ENCODE data around the gene CLVS2. TPM values are rescaled to one million over a fixed set of nuclear protein-coding genes. Genes with fewer than 3 reads are reported as not detected.

Gene CLVS2
- total RNA-seq, 1 donor from 2014 or later = 1.8 TPM

GRCh38 chr6:123036648-123037047 is 40.6 kb downstream of the CLVS2 start:
- H3K79me2 ChIP-seq (ENCODE audit: low read depth) = no peaks in the 10 kb centered on the region
- no peak overlapping the region for H3K4me3 Mint-ChIP-seq
- H3K4me1 Mint-ChIP-seq = no peaks in the 10 kb centered on the region
- H3K9me3 ChIP-seq (ENCODE audit: low read depth) = no peaks in the 10 kb centered on the region
- no peaks in the 10 kb centered on the region for H3F3A ChIP-seq (ENCODE audit: low read depth)
- DNase-seq (ENCODE audit: low spot score) = no peak
- H3K4me3 ChIP-seq = no peak overlapping the region
- H3K27me3 Mint-ChIP-seq (ENCODE audit: insufficient read depth, low read depth) = no peaks in the 10 kb centered on the region
- no peak overlapping the region for H3K4me2 ChIP-seq
- H3K9me3 Mint-ChIP-seq = no peaks in the 10 kb centered on the region
- H3K9ac ChIP-seq = no peak overlapping the region
- H4K20me1 ChIP-seq (ENCODE audit: low read depth) = no peaks in the 10 kb centered on the region
- H3K27ac ChIP-seq = no peak overlapping the region
- no peaks in the 10 kb centered on the region for H3K36me3 Mint-ChIP-seq
- no peak overlapping the region for H2AFZ ChIP-seq (replicated peaks)
- TF ChIP-seq CTCF (IDR thresholded peaks at IDR 0.05) (no peak), EZH2phosphoT487 (IDR thresholded peaks at IDR 0.05) (no peak), EZH2 (IDR thresholded peaks at IDR 0.05) (no peak)
- no peaks in the 10 kb centered on the region for H3K4me1 ChIP-seq
- H3K36me3 ChIP-seq = no peaks in the 10 kb centered on the region
- H3K27me3 ChIP-seq = peaks cover 9% of the 10 kb centered on the region
- H3K27ac Mint-ChIP-seq = no peak overlapping the region

GRCh38 chr6:123039431-123039830 is 43.4 kb downstream of the CLVS2 start:
- Histone ChIP-seq H3K4me1 (no peaks in the 10 kb centered on the region), H3K9ac (no peak overlapping the region), H3K4me3 (no peak overlapping the region), H3F3A (ENCODE audit: low read depth) (no peaks in the 10 kb centered on the region), H3K79me2 (ENCODE audit: low read depth) (no peaks in the 10 kb centered on the region), H3K4me2 (no peak overlapping the region), H3K36me3 (no peaks in the 10 kb centered on the region), H3K9me3 (ENCODE audit: low read depth) (no peaks in the 10 kb centered on the region), H4K20me1 (ENCODE audit: low read depth) (no peaks in the 10 kb centered on the region), H3K27ac (no peak overlapping the region), H3K27me3 (no peaks in the 10 kb centered on the region), H2AFZ (replicated peaks) (no peak overlapping the region)
- Mint-ChIP-seq H3K27ac (no peak overlapping the region), H3K4me3 (no peak overlapping the region), H3K27me3 (ENCODE audit: insufficient read depth, low read depth) (no peaks in the 10 kb centered on the region), H3K4me1 (no peaks in the 10 kb centered on the region), H3K9me3 (no peaks in the 10 kb centered on the region), H3K36me3 (no peaks in the 10 kb centered on the region)
- no peak for TF ChIP-seq EZH2 (IDR thresholded peaks at IDR 0.05)
- TF ChIP-seq CTCF (IDR thresholded peaks at IDR 0.05) = no peak
- TF ChIP-seq EZH2phosphoT487 (IDR thresholded peaks at IDR 0.05) = no peak
- DNase-seq (ENCODE audit: low spot score) = no peak

DNA sequence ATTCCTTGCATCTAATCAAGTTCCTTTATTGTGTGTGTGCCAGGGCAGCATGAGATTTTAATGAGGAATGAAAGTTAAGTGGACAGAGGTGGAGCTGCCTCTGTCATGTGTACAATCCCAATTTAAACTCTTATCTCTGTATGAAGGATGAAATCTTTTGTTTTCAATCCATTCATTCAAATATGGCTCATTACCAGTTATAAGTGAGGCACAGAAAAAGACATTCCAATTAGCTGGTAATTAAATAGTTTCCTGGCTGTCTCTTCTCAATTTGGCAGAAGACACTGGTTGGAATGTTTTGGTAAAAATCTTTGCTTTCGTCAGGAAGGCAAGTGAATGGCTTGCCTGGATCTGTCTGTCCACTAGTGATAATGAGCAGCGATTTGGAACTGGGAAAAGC is 46.4 kb downstream of the CLVS2 start:
- no peak overlapping the region for H3K4me3 Mint-ChIP-seq
- no peak for DNase-seq (ENCODE audit: low spot score)
- Histone ChIP-seq H3K9ac (no peak overlapping the region), H3K27ac (no peak overlapping the region), H3K4me3 (no peak overlapping the region), H3K36me3 (no peaks in the 10 kb centered on the region), H3K4me2 (no peak overlapping the region), H3F3A (ENCODE audit: low read depth) (no peaks in the 10 kb centered on the region), H3K4me1 (no peaks in the 10 kb centered on the region), H2AFZ (replicated peaks) (no peak overlapping the region), H4K20me1 (ENCODE audit: low read depth) (no peaks in the 10 kb centered on the region), H3K9me3 (ENCODE audit: low read depth) (no peaks in the 10 kb centered on the region), H3K27me3 (no peaks in the 10 kb centered on the region), H3K79me2 (ENCODE audit: low read depth) (no peaks in the 10 kb centered on the region)
- no peaks in the 10 kb centered on the region for H3K4me1 Mint-ChIP-seq
- no peaks in the 10 kb centered on the region for H3K36me3 Mint-ChIP-seq
- H3K9me3 Mint-ChIP-seq = no peaks in the 10 kb centered on the region
- H3K27me3 Mint-ChIP-seq (ENCODE audit: insufficient read depth, low read depth) = no peaks in the 10 kb centered on the region
- no peak for TF ChIP-seq EZH2phosphoT487 (IDR thresholded peaks at IDR 0.05)
- TF ChIP-seq EZH2 (IDR thresholded peaks at IDR 0.05) = no peak
- no peak for TF ChIP-seq CTCF (IDR thresholded peaks at IDR 0.05)
- H3K27ac Mint-ChIP-seq = no peak overlapping the region
